HG03457 (cell line): ENCODE results near the gene CST5.
"Not testable (repeated sequence)": the region's sequence is repeated elsewhere in the genome, so short reads cannot be mapped to it uniquely, and the experiment has no call there.

ENCODE experiments used
- ATAC-seq: cut with Tn5 transposase; IDR thresholded peaks from one replicate; pipeline ENCODE4 v1.9.1; 2021; ENCODE audit warnings: moderate number of reproducible peaks; ENCODE audit not compliant: unreplicated experiment

The CST5 gene, protein sequence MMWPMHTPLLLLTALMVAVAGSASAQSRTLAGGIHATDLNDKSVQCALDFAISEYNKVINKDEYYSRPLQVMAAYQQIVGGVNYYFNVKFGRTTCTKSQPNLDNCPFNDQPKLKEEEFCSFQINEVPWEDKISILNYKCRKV

DNA sequence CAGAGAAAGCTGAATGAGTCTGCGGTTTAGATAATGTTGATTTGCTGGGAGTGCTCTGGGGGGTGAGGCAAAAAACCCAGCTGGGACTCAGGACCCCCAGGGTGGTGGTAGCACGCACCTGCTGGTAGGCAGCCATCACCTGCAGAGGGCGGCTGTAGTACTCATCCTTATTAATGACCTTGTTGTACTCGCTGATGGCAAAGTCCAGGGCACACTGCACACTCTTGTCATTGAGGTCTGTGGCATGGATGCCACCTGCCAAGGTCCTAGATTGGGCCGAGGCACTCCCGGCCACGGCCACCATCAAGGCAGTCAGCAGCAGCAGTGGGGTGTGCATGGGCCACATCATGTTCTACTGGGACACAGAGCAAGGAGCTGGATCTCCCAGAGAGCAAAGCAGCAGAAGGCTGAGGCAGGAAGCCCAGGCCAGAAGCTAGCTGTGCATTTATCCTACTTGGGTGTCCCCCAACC is at the start of gene CST5:
TSS of gene CST5 (minus strand) at position 421 of the 471 bp plus-strand sequence. CDS start at position 349, 72 bp downstream.
- ATAC-seq, result no peak

DNA sequence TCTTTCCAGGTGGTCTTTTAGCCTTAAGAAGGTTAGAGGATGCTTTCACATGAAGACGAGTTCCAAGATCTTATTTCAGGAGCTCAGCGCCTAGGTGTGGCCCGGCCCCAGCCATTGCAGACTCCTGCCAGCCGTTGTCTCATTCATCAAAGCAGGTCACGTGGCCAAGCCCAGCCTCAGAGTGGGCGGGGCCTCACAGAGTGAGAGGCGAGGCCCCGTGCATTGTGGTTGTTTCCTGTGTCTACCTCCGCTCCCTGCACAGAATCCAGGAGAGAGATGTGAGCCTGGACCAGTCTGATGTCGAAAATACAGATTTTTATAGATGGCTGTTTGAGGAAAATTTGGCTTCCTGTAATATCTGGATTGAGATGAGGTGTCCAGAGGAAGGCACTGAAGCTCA is 49.2 kb upstream of the CST5 start:
- ATAC-seq, result no peak

DNA sequence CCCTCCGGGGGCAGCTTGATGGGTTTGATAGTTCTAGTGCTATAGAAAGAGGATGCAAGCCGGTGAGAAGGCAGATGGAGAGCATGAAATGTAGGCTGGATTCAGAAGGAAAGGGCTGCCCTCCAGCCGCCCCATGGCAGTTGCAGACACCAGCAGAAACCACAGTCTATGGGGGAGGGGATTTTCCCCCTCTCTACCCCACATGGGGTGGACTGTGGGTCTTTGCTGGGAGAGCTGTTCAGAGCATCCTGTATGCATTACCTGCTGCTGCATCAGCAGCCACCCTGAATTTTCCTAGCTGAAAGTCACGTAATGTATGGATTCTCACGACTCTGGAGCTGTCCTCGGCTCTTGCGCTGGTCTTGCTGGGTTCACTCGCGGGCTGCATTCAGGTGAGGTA is 48.8 kb upstream of the CST5 start:
- ATAC-seq, result no peak

DNA sequence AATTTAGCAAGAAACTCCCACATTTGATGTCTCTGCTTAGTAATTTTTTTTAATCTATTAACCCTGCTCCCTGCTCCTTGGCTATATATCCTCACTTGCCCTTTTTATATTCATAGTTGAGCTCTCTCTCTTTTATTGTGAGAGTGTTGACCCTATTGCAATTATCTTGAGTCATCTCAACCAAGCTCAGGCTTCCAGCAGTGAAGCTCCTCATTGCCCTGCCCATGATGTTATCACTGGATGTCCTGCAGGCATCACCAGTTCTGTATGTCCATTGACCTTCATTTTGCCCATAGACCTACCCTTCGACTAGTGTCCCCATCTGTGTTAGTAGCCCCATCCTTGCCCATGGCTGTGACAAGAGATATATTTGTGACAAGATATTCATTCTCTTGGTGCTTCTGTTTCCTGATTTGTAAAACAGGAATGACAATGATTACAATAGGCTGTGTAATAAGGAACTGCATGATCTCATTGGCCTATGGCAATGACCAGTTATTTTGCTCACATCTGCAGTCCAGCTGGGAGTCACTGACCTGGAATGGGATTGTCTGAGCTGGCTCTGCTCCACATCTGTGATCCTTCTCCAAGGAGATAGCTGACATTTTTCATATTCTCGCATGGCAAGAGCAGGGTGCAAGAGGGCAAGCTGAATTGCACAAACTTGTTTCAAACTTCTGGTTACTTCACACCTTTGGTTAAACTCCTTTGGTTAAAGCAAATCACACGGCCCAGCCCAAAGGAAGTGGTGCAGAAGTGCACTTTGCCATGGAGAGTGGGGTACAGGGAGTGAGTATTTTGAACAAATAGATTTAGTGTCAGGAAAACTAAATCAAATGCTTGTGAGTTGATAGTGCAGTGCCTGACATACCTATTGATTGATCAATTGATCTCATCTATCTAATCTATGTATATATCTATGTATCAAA is 47.7 kb upstream of the CST5 start:
- no peak for ATAC-seq

DNA sequence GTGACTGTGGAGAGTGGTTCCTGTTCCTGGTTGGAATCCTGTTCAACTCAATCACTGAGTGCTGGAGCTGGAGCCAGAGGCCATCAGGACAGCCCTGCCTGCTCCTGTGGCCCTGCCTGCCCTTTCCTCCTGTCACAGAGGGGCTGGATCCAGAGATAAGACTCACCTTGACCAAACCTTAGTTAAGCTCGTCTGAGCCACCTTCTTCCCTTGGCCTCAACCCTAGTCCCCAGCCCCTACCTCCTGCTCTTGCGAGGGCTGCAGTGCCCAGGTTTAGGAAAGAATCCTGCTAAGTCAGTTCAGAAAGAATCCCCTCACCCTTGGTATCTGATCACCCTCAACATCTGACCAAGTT is 47.0 kb upstream of the CST5 start:
- ATAC-seq, result no peak

DNA sequence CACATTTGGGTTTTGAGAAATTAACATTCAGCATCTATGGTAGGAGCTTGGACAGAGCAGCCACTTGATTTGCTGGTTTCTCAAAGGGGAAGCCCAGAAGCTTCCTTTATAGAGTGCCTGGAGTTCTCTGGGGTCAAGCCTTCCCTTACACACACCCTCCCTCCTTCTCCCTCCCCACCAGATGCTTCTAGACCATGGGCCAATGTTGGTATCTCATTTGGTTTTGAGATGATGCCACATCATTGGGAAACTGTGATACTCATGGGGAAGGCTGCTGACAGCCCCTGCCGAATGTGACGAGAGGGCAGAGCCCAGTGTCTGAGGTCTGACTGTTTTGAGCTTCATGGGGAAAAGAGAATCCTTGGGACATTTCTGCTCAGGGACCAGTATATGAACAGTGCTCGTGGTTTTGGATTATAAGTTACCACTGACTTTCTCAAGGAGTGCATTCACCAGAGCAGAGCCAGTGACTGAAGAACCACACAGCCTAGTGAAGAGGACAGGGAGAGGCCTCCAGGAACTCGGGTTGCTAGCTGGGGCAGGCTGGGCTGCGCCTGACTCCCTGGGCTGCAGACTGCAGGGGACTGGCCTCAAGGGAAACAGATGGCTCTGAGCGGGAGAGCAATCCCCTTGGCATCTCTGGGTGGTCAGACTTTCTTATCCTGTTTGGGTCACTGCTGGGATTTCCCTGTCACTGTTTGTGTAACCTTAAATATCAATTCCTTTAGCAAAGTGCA is 46.4 kb upstream of the CST5 start:
- ATAC-seq, result no peak

DNA sequence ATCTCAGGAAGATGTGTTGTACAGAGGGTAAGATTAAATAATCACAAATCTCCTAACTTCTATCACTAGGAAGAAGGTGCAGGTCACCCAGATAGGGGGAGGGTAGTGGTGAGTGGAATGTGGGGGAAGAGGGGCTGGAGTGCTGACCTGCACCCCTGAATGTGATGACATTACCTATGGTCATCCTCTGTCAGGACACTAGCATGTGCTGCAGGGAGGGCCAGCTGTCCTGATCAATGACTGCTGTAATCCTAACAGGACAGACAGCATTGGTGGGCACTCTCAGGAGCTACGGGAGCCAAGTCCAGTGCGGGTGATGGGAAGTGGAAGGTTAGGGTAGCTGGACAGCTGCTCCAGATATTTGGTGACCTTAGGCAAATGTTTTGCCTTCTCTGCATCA is 45.2 kb upstream of the CST5 start:
- ATAC-seq, result no peak

DNA sequence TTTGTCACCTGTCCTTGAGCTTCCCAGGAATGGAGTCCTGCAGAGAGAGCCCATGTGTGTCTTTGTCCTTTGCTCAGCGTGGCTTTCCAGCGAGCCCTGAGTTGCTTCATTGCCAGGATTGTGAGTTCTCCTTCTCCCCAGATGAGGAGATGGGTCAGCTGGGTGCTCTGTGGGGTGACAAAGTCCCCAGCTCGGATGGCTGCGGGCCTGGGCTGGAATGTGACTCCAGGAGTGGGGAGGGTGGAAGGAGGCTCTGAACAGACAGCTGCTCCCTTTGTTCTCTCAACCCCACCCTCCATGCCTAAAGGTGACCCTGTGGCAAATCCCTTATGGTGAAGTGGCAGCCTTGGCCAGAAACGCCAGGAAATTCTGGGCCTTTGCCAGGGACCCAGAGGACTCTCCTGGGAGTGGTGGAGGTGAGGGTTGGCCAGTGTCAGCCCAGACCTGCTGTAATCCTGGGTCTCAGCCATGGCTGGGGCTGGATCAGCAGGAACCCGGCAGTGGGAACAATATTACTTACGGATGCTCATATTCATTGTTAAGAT is 44.4 kb upstream of the CST5 start:
- no peak for ATAC-seq

DNA sequence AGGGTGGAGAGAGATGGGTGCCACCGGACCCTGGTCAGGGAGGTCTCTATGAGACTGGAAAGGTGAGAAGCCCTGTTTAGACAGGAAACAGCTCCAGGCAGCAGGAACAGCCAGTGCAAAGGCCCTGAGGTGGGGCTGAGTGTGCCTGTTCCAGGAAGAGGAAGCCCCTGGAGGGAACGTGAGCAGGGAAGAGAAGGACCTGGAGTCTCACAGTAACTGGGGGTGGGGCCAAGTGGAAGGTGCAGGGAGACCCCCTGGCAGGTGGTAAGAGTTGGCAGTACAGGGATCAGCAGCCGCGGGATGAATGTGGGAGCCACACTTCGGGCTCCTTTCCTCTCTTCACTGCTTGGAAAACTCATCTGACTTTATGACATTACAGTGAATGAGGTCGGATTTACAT is 43.8 kb upstream of the CST5 start:
- no peak for ATAC-seq

DNA sequence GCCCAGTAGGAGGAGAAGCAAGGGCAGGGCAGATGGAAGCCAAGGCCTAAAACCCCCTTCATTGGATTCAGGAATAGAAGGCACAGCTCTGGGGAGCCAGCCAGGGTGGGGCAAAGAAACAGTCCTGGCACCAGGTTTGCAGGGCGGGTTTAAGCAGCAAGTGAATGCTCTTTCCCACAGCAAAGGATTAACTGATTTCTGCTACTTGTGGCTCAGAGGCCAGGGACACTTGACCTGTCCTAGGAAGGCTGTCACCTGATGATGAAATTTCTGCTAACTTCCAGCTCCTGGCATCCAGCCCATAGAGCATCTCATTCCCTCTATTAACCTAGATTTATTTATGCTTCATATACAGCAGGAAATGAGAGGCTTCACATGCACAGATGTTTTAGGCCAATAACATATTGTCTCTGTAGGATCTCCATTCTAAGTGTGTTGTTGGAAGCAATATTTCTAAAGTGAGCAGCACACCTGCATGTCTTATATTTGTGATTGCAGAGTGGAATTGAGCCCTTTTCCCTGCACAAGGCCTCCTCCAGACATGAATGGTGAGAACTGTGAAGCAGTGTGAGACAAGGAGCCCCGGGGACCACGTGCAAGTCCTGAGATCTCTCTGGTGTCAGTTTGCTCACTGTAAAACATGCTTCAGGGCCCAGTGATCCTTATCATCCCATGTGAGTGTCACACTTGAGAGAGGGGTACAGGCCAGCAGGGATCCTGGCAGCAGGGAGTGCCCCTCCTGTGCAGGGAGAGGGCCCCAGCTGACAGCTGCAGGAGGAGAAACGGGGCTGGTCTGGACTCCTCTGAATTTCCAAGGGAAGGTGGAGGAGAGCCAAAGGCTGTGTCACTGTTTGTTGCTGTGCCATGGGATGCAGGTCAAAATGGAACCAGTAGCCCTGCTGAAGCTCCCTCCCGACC is 41.1 kb upstream of the CST5 start:
- ATAC-seq, result no peak

DNA sequence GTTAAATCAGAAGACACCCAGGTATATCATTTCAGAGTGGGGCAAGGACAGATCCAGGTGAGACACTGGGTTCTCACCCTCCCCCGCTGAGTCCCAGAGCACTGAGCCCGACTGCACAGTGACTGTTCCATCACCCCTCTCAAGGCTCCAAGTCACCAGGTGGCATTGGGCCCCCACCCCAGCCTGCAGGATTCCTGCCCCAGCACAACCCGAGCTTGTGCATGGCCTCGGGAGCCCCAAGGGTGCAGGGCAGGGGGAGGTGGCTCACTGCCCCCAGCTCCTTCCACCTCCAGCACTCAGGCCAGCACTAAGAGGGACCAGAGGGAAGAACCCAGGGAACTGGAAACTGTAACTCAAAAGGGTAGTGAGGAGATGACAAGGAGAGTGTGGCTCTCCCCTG is 39.3 kb upstream of the CST5 start:
- no peak for ATAC-seq

DNA sequence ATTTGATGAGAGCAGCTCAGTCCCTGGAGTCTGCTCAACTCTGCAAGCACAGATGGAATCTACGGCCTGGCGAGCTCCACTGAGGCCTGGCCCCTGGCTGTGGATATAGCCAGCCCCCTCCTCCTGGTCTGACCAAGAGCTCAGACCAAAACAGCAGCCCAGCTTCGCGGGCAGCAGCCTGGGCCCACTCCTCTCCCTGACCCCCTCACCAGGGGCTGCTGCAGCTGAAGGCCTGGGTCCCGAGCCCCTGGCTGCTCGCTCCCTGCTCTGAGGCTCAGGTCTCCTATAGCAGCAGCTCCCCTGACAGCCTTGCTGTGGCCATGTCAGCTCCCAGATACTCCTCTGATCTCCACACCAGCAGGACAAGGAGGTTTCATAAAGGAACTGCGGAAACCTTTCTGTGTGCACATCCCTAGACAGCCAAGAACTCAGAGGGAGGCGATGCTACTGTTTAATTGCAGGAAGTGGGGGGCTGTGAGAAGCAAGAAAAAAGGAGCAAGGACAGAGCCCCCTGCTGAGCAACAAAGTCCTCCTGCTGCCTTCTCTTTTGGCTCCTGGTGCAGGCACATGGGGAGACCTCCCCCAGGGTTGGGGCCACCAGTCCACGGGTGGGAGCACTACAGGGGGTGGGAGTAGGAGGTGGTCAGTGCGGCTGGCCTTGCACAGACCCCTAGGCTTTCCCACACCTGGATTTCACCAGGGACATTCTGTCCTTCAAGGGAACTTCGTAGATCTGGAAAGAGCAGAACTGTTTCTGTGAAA is 38.7 kb upstream of the CST5 start:
- ATAC-seq, result no peak

DNA sequence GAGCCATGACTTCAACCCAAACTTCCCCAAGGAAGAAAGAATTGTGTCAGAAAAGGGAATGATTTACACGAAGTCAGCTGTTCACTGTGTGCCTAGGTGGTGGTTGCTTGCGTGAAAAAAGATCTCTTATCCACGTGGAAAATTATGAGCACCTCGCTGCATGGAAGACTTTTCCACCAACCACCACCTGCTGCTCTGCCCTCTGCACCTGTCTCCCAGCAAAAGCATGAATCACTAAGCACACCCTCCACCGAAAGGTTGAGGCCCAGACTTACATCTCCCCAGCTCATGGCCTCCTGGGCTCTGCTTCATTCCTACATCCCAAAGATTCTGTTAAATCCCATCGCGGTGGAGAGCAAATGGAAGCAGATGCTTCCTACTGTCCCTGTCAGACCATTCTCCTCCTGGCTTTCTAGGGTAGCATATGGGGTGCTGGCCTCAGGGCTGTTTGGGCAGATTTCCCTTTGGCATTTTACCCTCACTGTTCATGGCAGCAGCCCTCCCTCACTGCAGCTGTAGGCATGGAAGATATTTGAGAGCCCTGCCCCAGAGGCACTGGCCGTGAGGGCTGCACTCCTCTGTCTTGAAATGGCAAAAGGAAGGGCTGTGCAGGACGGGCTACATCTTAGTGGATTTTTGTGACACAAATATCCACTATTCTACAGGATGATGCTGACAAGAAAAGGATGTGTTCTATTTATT is 37.6 kb upstream of the CST5 start:
- ATAC-seq, result no peak

DNA sequence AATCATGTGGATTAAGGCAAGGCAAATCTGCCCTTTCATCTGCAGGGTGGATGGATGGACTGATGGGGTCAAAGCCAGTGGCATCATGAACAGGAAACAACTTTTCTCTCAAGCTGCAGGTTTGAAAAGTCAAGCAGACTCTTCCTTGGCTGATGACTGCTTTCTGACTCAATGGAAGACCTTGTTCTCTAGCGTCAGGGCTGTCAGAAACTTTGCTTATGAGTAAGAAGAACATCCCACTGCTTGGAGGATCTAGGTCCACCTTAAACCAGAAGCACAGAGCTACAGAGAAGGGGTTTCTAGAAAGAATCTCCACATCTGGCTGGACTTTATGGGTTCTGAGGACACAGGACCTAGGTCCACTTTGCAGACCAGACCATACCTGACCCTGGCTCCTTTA is 36.3 kb upstream of the CST5 start:
- ATAC-seq, result no peak

DNA sequence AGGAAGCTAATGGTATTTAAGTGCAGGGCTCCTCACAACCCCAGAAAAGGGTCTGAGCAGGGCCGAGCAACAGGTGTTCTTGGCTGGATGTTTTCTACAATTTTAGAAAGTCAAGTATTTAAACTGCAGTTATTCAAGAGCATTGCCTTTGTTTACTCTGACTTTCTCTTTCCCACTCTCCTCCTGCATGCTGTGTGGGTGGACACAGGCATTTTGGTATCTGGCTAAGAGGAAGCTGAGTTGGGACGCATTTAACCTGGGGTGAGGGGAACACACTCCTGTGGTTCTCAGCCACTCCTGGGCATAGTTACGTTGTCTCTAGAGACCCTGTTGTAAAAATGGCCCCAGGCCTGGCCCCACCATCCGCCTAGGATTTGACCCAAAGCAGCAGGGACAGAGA is 34.9 kb upstream of the CST5 start:
- ATAC-seq, result not testable (repeated sequence)

DNA sequence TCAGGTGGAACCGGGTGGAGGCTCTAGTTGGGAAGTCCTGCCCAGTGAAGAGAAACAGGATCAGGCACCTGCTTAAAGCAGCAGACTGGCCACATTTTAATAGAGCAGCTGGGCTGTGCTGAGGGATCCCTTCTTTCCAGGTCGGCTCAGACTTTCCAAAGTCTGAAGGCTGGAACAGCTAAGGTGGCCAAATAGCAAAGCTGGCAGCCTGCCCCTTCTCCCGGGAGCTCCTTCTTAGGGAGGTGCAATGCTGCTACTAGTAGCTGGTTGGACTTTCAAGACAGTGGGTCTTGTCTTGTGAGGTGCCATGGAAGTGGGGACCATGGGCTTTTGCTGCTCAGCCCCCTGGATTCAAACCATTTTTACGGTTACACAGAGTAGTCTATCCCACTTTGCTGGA is 30.7 kb upstream of the CST5 start:
- ATAC-seq, result no peak

DNA sequence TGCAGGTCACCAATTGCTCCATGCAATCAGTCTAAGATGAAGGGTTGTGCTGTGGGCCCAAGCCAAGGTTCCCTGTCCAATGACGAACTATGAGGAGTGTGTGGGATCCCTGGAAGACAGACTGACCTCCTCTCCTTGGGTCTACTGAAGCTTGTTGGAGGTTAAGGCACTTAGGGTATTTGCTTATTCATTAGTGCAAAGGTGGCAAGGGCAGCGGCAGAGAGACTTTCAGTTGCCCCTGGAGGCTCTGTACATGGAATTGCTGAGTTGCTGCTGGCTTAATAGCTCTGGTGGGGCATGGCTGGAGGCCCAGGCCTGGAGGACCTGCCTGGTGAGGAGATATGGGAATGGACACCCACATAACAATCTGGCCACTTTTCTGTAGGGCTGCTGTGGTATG is 29.8 kb upstream of the CST5 start:
- no peak for ATAC-seq

DNA sequence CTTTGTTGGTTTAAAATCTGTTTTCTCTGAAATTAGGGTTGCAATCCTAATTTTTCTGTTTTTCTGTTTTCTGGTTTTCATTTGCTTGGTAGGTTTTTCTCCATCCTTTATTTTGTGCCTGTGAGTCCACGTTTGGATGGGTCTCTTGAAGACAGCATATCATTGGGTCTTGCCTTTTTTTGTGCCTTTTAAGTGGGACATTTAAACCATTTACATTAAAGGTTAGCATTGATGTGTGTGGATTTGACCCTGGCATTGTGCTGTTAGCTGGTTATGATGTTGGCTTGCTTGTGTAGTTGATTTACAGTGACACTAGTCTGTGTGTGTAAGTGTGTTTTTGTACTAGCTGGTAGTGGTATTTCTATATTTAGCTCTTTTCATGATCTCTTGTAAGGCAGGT is 28.0 kb upstream of the CST5 start:
- ATAC-seq, result no peak

DNA sequence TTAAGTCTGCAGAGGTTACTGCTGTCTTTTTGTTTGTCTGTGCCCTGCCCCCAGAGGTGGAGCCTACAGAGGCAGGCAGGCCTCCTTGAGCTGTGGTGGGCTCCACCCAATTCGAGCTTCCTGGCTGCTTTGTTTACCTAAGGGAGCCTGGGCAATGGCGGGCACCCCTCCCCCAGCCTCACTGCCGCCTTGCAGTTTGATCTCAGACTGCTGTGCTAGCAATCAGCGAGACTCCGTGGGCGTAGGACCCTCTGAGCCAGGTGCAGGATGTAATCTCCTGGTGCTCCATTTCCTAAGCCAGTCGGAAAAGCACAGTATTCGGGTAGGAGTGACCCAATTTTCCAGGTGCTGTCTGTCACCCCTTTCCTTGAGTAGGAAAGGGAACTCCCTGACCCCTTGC is 22.8 kb upstream of the CST5 start:
- ATAC-seq, result not testable (repeated sequence)
